ENCODE results near the gene PDGFRA.
"Not testable (repeated sequence)": the region's sequence is repeated elsewhere in the genome, so short reads cannot be mapped to it uniquely, and the experiment has no call there.

Gene PDGFRA

GRCh38 chr4:54227256-54228055, 1.6 kb upstream of the PDGFRA start:
- no peak for DNase-seq (ENCODE audit: low spot score)

GRCh38 chr4:54228056-54228527, 1.0 kb upstream of the PDGFRA start:
- DNase-seq (ENCODE audit: low spot score) = no peak

GRCh38 chr4:54228546-54228945, 547 bp upstream of the PDGFRA start:
- no peak for DNase-seq (ENCODE audit: low spot score)

- DNase-seq (ENCODE audit: low spot score) = no peak
These were observed 764 bp downstream of the PDGFRA start for GRCh38 chr4:54229631-54230483.

- DNase-seq (ENCODE audit: low spot score) = no peak
These were observed 1.7 kb downstream of the PDGFRA start for GRCh38 chr4:54230484-54231418.

- no peak for DNase-seq (ENCODE audit: low spot score)
These were observed 2.3 kb downstream of the PDGFRA start for GRCh38 chr4:54231419-54231767.

GRCh38 chr4:54231768-54232688, 2.9 kb downstream of the PDGFRA start:
- no peak for DNase-seq (ENCODE audit: low spot score)

- DNase-seq (ENCODE audit: low spot score) = peak; percentile 43
These were observed 4.2 kb downstream of the PDGFRA start for GRCh38 chr4:54233277-54233696.

GRCh38 chr4:54233697-54234496, 4.8 kb downstream of the PDGFRA start:
- peak; percentile 72 for DNase-seq (ENCODE audit: low spot score)

GRCh38 chr4:54234497-54235205, 5.6 kb downstream of the PDGFRA start:
- DNase-seq (ENCODE audit: low spot score) = no peak

GRCh38 chr4:54236316-54236715, 7.2 kb downstream of the PDGFRA start:
- DNase-seq (ENCODE audit: low spot score) = not testable (repeated sequence)

GRCh38 chr4:54237770-54238169, 8.7 kb downstream of the PDGFRA start:
- DNase-seq (ENCODE audit: low spot score) = no peak

GRCh38 chr4:54238389-54238788, 9.3 kb downstream of the PDGFRA start:
- no peak for DNase-seq (ENCODE audit: low spot score)

- not testable (repeated sequence) for DNase-seq (ENCODE audit: low spot score)
These were observed 12.3 kb downstream of the PDGFRA start for GRCh38 chr4:54241268-54241823.

GRCh38 chr4:54243541-54243940, 14.4 kb downstream of the PDGFRA start:
- not testable (repeated sequence) for DNase-seq (ENCODE audit: low spot score)

- DNase-seq (ENCODE audit: low spot score) = not testable (repeated sequence)
These were observed 23.2 kb downstream of the PDGFRA start for GRCh38 chr4:54252312-54252711.

- DNase-seq (ENCODE audit: low spot score) = no peak
These were observed 25.2 kb downstream of the PDGFRA start for GRCh38 chr4:54254116-54254914.

GRCh38 chr4:54254915-54255246, 25.8 kb downstream of the PDGFRA start:
- no peak for DNase-seq (ENCODE audit: low spot score)
